Ishikawa (cell line): ENCODE data around the gene BBLN.

ENCODE experiments used
- CEBPB ChIP-seq: IDR thresholded peaks from 2 replicates; pipeline ENCODE4 v1.6.1; 2012
- CREB1 ChIP-seq: IDR thresholded peaks from 2 replicates; pipeline ENCODE4 v1.6.1; 2012; ENCODE audit warnings: low read depth
- EGR1 ChIP-seq: IDR thresholded peaks from 2 replicates; pipeline ENCODE4 v1.6.1; 2012
- EP300 ChIP-seq: IDR thresholded peaks from 2 replicates; pipeline ENCODE4 v1.6.1; 2012; ENCODE audit warnings: borderline replicate concordance
- FOXM1 ChIP-seq: IDR thresholded peaks from 2 replicates; pipeline ENCODE4 v1.6.1; 2012; ENCODE audit warnings: low read depth, borderline replicate concordance
- MAX ChIP-seq: IDR thresholded peaks from 2 replicates; pipeline ENCODE4 v1.6.1; 2012
- NFIC ChIP-seq: IDR thresholded peaks from 2 replicates; pipeline ENCODE4 v1.6.1; 2012
- RAD21 ChIP-seq: IDR thresholded peaks from 2 replicates; pipeline ENCODE4 v1.6.1; 2012; ENCODE audit warnings: low read depth
- REST ChIP-seq: IDR thresholded peaks from 2 replicates; pipeline ENCODE4 v1.6.1; 2012; ENCODE audit warnings: low read depth, mild to moderate bottlenecking
- TAF1 ChIP-seq: IDR thresholded peaks from 2 replicates; pipeline ENCODE4 v1.6.1; 2012; ENCODE audit warnings: low read depth, mild to moderate bottlenecking
- TCF12 ChIP-seq: IDR thresholded peaks from 2 replicates; pipeline ENCODE4 v1.6.1; 2012; ENCODE audit warnings: low read depth
- TEAD4 ChIP-seq: IDR thresholded peaks from 2 replicates; pipeline ENCODE4 v1.6.1; 2012
- USF1 ChIP-seq: IDR thresholded peaks from 2 replicates; pipeline ENCODE4 v1.6.1; 2012
- YY1 ChIP-seq: IDR thresholded peaks from 2 replicates; pipeline ENCODE4 v1.6.1; 2012; ENCODE audit warnings: low read depth

- no peak for TF ChIP-seq FOXM1
- no peak for TF ChIP-seq MAX
- TF ChIP-seq TAF1: no peak
- TF ChIP-seq TEAD4: no peak
- no peak for TF ChIP-seq CEBPB
- TF ChIP-seq REST: no peak
- no peak for TF ChIP-seq TCF12
- TF ChIP-seq EGR1: no peak
- no peak for TF ChIP-seq USF1
- no peak for TF ChIP-seq CREB1
- no peak for TF ChIP-seq RAD21
- no peak for TF ChIP-seq EP300
- TF ChIP-seq NFIC: no peak
- TF ChIP-seq YY1: no peak
Measured at GRCh38 chr9:128122809-128123175, 37.3 kb upstream of the BBLN start.
